ENCODE measurements around the gene WDR44. TPM values are rescaled to one million over a fixed set of nuclear protein-coding genes. Genes with fewer than 3 reads are reported as not detected.
"Not testable (repeated sequence)": the region's sequence is repeated elsewhere in the genome, so short reads cannot be mapped to it uniquely, and the experiment has no call there.

The WDR44 gene
- total and polyA plus RNA-seq, 10 of the 15 experiments (the other 5 are each of a cell fraction or from before 2014, with no cell fraction given), result 3.4 to 14.0 (median 11.6) TPM

DNA sequence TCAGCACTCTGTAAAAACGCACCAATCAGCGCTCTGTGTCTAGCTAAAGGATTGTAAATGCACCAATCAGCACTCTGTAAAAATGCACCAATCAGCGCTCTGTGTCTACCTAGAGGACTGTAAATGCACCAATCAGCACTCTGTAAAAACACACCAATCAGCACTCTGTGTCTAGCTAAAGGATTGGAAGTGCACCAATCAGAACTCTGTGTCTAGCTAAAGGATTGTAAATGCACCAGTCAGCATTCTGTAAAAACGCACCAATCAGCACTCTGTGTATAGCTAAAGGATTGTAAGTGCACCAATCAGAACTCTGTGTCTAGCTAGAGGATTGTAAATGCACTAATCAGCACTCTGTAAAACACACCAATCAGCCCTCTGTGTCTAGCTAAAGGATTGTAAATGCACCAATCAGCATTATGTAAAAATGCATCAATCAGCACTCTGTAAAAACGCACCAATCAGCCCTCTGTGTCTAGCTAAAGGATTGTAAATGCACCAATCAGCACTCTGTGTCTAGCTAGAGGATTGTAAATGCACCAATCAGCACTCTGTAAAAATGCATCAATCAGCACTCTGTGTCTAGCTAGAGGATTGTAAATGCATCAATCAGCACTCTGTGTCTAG, 124.9 kb downstream of the WDR44 start:
- H3K36me3 ChIP-seq (ENCODE audit: control insufficient read depth in 2 of 2, insufficient read depth in 2 of 2, low read length in 1 of 2); RAD21 ChIA-PET (ENCODE audit: unreplicated experiment); H3K27me3 ChIP-seq (replicated peaks in 1 of 2; ENCODE audit: control insufficient read depth in 2 of 2, insufficient read depth in 2 of 2, low read length in 1 of 2); H2AFZ ChIP-seq (ENCODE audit: control insufficient read depth, low read depth, low read length); ATAC-seq; FAIRE-seq; H3K79me2 ChIP-seq (ENCODE audit: control insufficient read depth, insufficient read depth, low read length); H4K20me1 ChIP-seq (ENCODE audit: control insufficient read depth, insufficient read depth); H3K9ac ChIP-seq (ENCODE audit: control insufficient read depth, insufficient read depth, low read length); H3K4me2 ChIP-seq (ENCODE audit: control insufficient read depth, insufficient read depth); DNase-seq (ENCODE audit: low read depth, low spot score); H3K4me3 ChIP-seq; H3K4me1 ChIP-seq (ENCODE audit: control insufficient read depth, insufficient read depth, low read length); POLR2A ChIA-PET; intact Hi-C loops (cut with micrococcal nuclease; ENCODE audit: unreplicated experiment); in situ Hi-C loops (cut with MboI); H3K9me3 ChIP-seq (replicated peaks; ENCODE audit: control insufficient read depth, insufficient read depth, low read length); BruUV-seq (replicated peaks); H3K27ac ChIP-seq (ENCODE audit: control insufficient read depth, insufficient read depth): not testable (repeated sequence)
- WGBS (ENCODE audit: insufficient coverage, insufficient replicate concordance, low lambda C conversion rate, missing lambda C conversion rate), result 62% methylated on average over 5 of the region's 5 CpGs
- ChIA-PET SMC1A (ENCODE audit: uncharacterized antibody, unreplicated experiment) (interaction anchor here (1.0 kb wide), 1 partner anchor 12 kb away, joined by 4 read pairs; no protein-coding TSS in a partner anchor), CTCF (interaction anchor here (0.6 to 1.9 kb wide), 4 partner anchors 11 to 131 kb away, joined by 3 to 8 read pairs (median 4); no protein-coding TSS in a partner anchor)
- TF ChIP-seq NFYB (IDR thresholded peaks at IDR 0.05; ENCODE audit: insufficient read depth, low read depth, low read length), result 0 out of 2 replicates have a peak, but pooled peaks have one; percentile 26

DNA sequence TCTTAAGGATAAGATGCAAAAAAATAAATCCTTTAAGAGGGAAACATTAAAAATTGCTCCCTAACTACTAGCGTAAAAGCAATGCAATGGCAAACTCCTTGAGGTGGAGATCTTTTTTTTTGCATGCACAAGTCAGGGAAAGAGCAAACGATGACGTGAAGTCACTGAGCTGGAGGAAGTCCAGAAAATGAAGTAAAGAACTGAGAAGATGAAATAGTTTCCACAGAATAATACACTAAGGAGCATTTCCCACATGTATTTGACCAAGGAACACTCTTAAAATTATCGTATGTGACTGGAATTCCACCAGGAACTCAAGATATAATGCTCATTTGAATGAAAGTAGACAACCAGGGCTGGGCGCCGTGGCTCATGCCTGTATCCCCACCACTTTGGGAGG, 128.7 kb downstream of the WDR44 start:
- H3K4me3 ChIP-seq, result no peak overlapping the region
- no peaks in the 10 kb centered on the region for H3K79me2 ChIP-seq (ENCODE audit: control insufficient read depth, insufficient read depth, low read length)
- CTCF ChIA-PET, result interaction anchor here (0.6 kb wide), 1 partner anchor 149 kb away, joined by 3 read pairs; no protein-coding TSS in a partner anchor
- no peaks in the 10 kb centered on the region for H3K27me3 ChIP-seq (replicated peaks in 1 of 2; ENCODE audit: control insufficient read depth in 2 of 2, insufficient read depth in 2 of 2, low read length in 1 of 2)
- H3K4me1 ChIP-seq (ENCODE audit: control insufficient read depth, insufficient read depth, low read length), result no peaks in the 10 kb centered on the region
- H3K4me2 ChIP-seq (ENCODE audit: control insufficient read depth, insufficient read depth), result no peak overlapping the region
- no peak overlapping the region for H3K9ac ChIP-seq (ENCODE audit: control insufficient read depth, insufficient read depth, low read length)
- H4K20me1 ChIP-seq (ENCODE audit: control insufficient read depth, insufficient read depth), result no peaks in the 10 kb centered on the region
- POLR2A ChIA-PET, result no interaction called here
- SMC1A ChIA-PET (ENCODE audit: uncharacterized antibody, unreplicated experiment), result interaction anchor here (0.7 kb wide), 1 partner anchor 86 kb away, joined by 3 read pairs; no protein-coding TSS in a partner anchor
- FAIRE-seq (no peak), DNase-seq (ENCODE audit: low read depth, low spot score) (no peak), ATAC-seq (no peak)
- RAD21 ChIA-PET (ENCODE audit: unreplicated experiment), result no interaction called here
- WGBS (ENCODE audit: insufficient coverage, insufficient replicate concordance, low lambda C conversion rate, missing lambda C conversion rate), result 25% methylated on average over 6 of the region's 6 CpGs
- no peak overlapping the region for H2AFZ ChIP-seq (ENCODE audit: control insufficient read depth, low read depth, low read length)
- no peak for TF ChIP-seq FOXK2 (IDR thresholded peaks at IDR 0.05)
- TF ChIP-seq IKZF2 (IDR thresholded peaks at IDR 0.05), result no peak
- TF ChIP-seq NFIC (IDR thresholded peaks at IDR 0.05; ENCODE audit: low read depth, low read length), result no peak
- no peak for TF ChIP-seq CEBPB (IDR thresholded peaks at IDR 0.05; ENCODE audit: borderline replicate concordance in 1 of 2, low read depth in 2 of 2, low read length in 2 of 2)
- no peak for TF ChIP-seq JUND (IDR thresholded peaks at IDR 0.05; ENCODE audit: low read depth, low read length)
- no peak for TF ChIP-seq NFYA (IDR thresholded peaks at IDR 0.05; ENCODE audit: borderline replicate concordance, low read depth, low read length)
- TF ChIP-seq IKZF1 (conservative IDR thresholded peaks at IDR 0.05), result no peak
- TF ChIP-seq, protein P1, sequence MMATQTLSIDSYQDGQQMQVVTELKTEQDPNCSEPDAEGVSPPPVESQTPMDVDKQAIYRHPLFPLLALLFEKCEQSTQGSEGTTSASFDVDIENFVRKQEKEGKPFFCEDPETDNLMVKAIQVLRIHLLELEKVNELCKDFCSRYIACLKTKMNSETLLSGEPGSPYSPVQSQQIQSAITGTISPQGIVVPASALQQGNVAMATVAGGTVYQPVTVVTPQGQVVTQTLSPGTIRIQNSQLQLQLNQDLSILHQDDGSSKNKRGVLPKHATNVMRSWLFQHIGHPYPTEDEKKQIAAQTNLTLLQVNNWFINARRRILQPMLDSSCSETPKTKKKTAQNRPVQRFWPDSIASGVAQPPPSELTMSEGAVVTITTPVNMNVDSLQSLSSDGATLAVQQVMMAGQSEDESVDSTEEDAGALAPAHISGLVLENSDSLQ (IDR thresholded peaks at IDR 0.05), result no peak
- TF ChIP-seq, protein P2, sequence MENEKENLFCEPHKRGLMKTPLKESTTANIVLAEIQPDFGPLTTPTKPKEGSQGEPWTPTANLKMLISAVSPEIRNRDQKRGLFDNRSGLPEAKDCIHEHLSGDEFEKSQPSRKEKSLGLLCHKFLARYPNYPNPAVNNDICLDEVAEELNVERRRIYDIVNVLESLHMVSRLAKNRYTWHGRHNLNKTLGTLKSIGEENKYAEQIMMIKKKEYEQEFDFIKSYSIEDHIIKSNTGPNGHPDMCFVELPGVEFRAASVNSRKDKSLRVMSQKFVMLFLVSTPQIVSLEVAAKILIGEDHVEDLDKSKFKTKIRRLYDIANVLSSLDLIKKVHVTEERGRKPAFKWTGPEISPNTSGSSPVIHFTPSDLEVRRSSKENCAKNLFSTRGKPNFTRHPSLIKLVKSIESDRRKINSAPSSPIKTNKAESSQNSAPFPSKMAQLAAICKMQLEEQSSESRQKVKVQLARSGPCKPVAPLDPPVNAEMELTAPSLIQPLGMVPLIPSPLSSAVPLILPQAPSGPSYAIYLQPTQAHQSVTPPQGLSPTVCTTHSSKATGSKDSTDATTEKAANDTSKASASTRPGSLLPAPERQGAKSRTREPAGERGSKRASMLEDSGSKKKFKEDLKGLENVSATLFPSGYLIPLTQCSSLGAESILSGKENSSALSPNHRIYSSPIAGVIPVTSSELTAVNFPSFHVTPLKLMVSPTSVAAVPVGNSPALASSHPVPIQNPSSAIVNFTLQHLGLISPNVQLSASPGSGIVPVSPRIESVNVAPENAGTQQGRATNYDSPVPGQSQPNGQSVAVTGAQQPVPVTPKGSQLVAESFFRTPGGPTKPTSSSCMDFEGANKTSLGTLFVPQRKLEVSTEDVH (IDR thresholded peaks at IDR 0.05; ENCODE audit: low read depth, partially characterized antibody), result no peak
- in situ Hi-C loops (cut with MboI), result no loop called here
- H3K36me3 ChIP-seq (ENCODE audit: control insufficient read depth in 2 of 2, insufficient read depth in 2 of 2, low read length in 1 of 2), result no peaks in the 10 kb centered on the region
- intact Hi-C loops (cut with micrococcal nuclease; ENCODE audit: unreplicated experiment), result no loop called here
- H3K9me3 ChIP-seq (replicated peaks; ENCODE audit: control insufficient read depth, insufficient read depth, low read length), result peaks cover 2% of the 10 kb centered on the region; the same call in 1 of the 3 replicates
- no TSS peak for BruUV-seq (replicated peaks)
- H3K27ac ChIP-seq (ENCODE audit: control insufficient read depth, insufficient read depth), result no peak overlapping the region

Data from GM12878 (cell line).